K562 (cell line): ENCODE measurements around the gene C11orf58.

Source experiments
- CBX2 ChIP-seq: fragments of 200-600 bp; sonication (generic); IDR thresholded peaks from one replicate; pipeline ENCODE4 v1.6.1; 2012; ENCODE audit warnings: mild to moderate bottlenecking, low read length, inconsistent platforms; ENCODE audit not compliant: insufficient read depth, poor library complexity, severe bottlenecking
- CEBPB ChIP-seq: fragments of 450-650 bp; IDR thresholded peaks from 2 replicates; pipeline ENCODE4 v1.6.1; 2016; ENCODE audit warnings: missing genetic modification characterization, missing compliant biosample characterization
- CTCF ChIP-seq, 3 experiments: IDR thresholded peaks in 2 of 3; conservative IDR thresholded peaks in 1 of 3; 2 replicates each; pipeline ENCODE4 v1.5.1; 2011 to 2012; ENCODE audit warnings: low read length in 3 of 3, mild to moderate bottlenecking in 3 of 3, control low read depth in 2 of 3, improper control_type of control experiment in 1 of 3, inconsistent platforms in 1 of 3, low read depth in 1 of 3, mixed read lengths in 1 of 3, moderate library complexity in 1 of 3; ENCODE audit not compliant: insufficient read depth in 2 of 3
- FOXA1 ChIP-seq: fragments of 450-650 bp; IDR thresholded peaks from 2 replicates; pipeline ENCODE4 v1.6.1; 2016; ENCODE audit warnings: mild to moderate bottlenecking, borderline replicate concordance
- NFXL1 ChIP-seq: fragments of 450-650 bp; formaldehyde crosslinking; IDR thresholded peaks from 2 replicates; pipeline ENCODE4 v1.4.0; 2021; ENCODE audit warnings: mild to moderate bottlenecking
- NR1H2 ChIP-seq: sonication (generic); formaldehyde crosslinking; IDR thresholded peaks from 2 replicates; pipeline ENCODE4 v1.4.0; 2020; ENCODE audit warnings: mild to moderate bottlenecking, missing genetic modification reagents
- POLR2AphosphoS5 ChIP-seq: IDR thresholded peaks from 2 replicates; pipeline ENCODE4 v1.6.1; 2011; ENCODE audit warnings: mild to moderate bottlenecking, low read depth, low read length, moderate library complexity; ENCODE audit not compliant: control insufficient read depth, insufficient read depth
- RAD21 ChIP-seq, 2 experiments: fragments of 250-450 bp in 1 of 2; fragments of 450-650 bp in 1 of 2; sonication (Bioruptor Pico) in 1 of 2; formaldehyde crosslinking in 1 of 2; IDR thresholded peaks in 1 of 2; conservative IDR thresholded peaks in 1 of 2; 2 replicates each; pipeline versions ENCODE4 v1.4.0 to v1.8.0; 2020 to 2022; ENCODE audit warnings: mild to moderate bottlenecking in 2 of 2, moderate library complexity in 1 of 2
- REST ChIP-seq, 2 experiments: fragments of 450-650 bp; formaldehyde crosslinking in 1 of 2; IDR thresholded peaks; 2 replicates each; pipeline versions ENCODE4 v1.4.0 to v1.6.1; 2014 to 2020; ENCODE audit warnings: mild to moderate bottlenecking in 2 of 2, borderline replicate concordance in 1 of 2, low read depth in 1 of 2
- RNF2 ChIP-seq: sonication (generic); IDR thresholded peaks from 2 replicates; pipeline ENCODE4 v1.6.1; 2016

- TF ChIP-seq CEBPB (tag): no peak
- no peak for TF ChIP-seq NFXL1 (CRISPR knock-in tag)
- TF ChIP-seq RAD21 (CRISPR knock-in tag; conservative IDR thresholded peaks at IDR 0.05 in 1 of 2, IDR thresholded peaks at IDR 0.05 in 1 of 2): no peak
- TF ChIP-seq CTCF (IDR thresholded peaks at IDR 0.05 in 2 of 3, conservative IDR thresholded peaks at IDR 0.05 in 1 of 3; ENCODE audit: insufficient read depth in 2 of 3, low read depth in 1 of 3, low read length in 3 of 3): no peak
- no peak for TF ChIP-seq NR1H2 (CRISPR knock-in tag)
- no peak for TF ChIP-seq REST (IDR thresholded peaks at IDR 0.05; ENCODE audit: borderline replicate concordance)
- no peak for TF ChIP-seq REST (CRISPR knock-in tag; IDR thresholded peaks at IDR 0.05; ENCODE audit: low read depth)
- no peak for TF ChIP-seq POLR2AphosphoS5
- no peak for TF ChIP-seq RNF2
- no peak for TF ChIP-seq CBX2
- no peak for TF ChIP-seq FOXA1
These were observed 65.9 kb downstream of the C11orf58 start for GRCh38 chr11:16804104-16804947.
